HG03196 (cell line): ENCODE measurements around the gene TP73.

Experiments used
- ATAC-seq: cut with Tn5 transposase; IDR thresholded peaks from one replicate; pipeline ENCODE4 v1.9.1; 2021; ENCODE audit not compliant: unreplicated experiment

TP73 gene

DNA sequence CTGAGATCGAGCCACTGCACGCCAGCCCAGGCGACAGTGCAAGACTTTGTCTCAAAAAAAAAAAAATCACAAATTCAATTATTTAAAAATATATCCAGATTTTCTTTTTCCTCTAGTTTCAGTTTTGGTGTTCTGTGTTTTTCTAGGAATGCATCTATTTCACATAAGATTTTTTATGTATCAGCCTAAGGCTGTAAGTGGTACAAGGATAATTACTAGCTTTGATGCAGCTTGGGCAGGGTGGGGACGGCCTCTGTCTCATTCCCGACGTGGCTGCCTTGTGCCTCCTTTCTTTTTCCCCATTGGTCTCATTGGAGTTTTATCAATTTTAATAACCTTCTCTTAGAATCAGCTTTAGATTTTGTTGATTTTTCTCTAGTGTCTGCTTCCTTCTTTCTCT is 106.8 kb downstream of the TP73 start:
- no peak for ATAC-seq

DNA sequence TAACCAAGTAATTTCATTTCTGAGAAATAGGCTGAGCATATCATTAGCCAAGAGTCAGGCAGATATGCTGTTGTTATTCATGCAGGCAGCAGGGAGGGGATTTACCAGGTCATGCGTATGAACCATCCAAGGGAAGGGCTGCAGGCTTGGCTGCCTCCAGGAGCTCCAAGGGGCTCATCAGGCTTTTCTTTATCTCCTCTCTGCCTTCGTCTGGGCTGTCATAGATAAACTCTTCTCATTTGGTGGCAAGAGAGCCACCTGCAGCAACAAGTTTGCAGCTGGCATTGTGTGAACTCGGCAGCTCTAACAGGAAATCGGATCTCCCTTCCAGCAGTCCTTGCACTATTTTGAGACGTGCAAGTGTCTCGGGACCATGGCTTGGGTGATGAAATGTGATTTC is 107.5 kb downstream of the TP73 start:
- ATAC-seq, result no peak

DNA sequence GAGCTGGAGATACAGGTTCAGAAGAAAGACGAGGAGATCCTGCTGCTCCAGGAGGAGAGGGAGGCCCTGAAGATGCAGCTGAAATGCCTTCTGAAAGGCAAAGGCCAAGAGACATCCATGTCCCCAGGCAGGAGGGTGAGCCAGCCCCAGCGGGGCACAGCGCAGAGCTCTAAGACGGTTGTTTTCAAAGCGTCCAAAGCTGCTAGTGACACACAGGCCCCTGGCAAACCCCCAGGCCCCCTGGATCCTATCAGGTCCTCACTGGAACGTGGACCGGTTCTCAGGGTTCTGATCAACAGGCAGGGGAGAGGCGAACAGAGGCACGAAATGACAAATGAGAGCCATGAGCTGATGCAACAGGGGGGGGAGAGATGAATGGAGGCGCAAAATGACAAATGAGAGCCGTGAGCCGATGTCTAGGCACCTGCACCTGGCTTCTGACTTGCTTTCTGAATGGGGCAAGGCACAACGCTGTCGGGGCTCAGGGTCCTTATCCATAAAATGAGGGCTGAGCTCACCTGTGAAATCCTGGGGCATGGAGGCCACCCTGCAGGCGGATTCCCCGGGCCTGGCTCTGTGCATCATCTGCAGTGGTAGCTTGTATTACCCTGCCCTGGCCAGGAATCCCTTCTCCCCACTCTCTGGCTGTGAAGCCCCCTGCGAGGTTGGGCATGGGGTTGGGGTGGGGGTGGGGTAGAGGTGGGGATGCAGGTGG is 109.1 kb downstream of the TP73 start:
- ATAC-seq, result no peak

DNA sequence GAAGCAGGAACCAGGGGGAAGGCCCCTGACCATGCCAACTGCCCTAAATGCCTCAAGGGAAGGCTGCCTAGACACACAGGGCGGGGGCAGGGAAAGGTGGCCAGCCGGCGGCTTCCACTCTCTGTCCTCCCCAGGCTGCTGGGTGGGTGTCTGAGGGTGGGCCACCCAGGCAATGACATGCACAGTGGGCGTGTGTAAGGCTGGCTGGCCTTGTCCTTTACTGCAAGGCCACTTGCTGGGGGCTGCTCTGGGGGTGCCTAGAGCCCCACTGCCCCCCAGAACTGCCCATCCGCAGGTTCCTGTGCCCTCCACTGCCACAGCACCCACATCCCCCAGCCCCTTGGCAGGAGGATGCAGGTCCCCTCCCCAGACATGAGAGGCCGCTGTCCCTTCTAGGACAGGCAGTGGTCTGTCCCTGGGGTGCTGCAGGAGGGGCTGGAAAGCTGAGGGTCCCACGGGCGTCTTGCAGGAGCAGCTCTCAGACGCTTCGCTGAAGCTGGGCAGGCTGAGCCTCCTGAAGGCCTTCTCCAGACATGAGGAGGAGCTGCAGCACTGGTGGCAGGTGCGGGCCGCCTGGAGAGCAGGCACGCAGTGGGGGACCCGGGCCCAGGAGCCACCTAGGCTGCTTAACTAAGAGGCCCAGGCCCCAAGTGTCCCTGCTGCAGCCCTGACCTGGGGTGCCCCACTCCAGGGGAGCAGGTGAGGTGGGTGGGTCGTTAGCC is 110.0 kb downstream of the TP73 start:
- ATAC-seq, result no peak

DNA sequence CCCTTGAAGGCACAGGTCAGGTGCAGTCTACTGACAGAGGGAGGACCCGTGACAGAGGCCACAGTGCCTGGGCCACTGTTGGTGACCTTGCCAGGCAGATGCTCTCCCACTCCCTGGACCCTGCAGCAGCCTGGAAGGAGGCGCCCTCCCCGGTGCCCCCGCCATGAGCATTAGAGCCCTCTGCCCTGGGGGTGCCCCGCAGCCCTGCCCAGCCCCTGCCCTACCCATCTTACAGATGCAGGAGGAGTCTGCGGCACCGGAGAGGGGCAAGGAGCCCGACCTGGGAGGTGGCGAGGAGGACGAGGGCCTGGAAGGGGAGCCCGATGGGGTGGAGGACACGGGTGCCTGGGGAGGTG is 110.5 kb downstream of the TP73 start:
- ATAC-seq, result no peak

DNA sequence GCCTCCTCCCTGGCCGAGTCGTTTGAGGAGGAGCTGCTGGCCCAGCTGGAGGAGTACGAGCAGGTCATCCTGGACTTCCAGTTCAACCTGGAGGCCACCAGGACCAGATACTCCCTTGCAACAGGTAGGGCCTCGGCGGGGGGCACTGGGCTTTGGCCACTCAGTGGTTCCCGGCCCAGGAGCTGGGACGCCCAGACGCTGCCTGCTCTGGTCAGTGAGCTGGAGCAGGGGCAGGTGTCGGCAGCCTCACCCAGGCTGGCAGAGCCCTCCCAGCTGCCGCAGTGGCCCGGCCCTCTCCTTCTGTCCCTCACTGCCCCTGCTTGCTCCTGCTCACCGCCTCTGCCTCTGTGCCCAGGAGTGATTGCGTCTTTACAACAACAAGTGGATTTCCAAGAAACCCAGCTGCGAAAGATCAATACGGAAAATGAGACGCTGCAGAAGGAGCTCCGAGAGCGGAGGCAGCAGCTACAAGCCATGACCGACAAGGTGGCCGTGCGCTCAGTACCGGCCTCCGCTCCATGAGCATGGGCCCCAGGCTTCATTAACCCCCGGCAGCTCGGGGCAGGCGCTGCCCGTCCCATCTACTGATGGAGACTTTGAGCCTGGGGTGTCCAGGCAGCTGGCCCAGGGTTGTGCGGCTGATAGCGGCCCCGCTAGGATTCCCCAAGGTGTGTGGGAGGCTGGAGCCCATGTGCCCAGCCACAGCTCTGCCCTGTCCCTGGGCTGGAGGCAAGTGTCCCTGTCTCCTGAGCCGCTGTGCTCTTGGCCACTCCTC is 111.2 kb downstream of the TP73 start:
- no peak for ATAC-seq

DNA sequence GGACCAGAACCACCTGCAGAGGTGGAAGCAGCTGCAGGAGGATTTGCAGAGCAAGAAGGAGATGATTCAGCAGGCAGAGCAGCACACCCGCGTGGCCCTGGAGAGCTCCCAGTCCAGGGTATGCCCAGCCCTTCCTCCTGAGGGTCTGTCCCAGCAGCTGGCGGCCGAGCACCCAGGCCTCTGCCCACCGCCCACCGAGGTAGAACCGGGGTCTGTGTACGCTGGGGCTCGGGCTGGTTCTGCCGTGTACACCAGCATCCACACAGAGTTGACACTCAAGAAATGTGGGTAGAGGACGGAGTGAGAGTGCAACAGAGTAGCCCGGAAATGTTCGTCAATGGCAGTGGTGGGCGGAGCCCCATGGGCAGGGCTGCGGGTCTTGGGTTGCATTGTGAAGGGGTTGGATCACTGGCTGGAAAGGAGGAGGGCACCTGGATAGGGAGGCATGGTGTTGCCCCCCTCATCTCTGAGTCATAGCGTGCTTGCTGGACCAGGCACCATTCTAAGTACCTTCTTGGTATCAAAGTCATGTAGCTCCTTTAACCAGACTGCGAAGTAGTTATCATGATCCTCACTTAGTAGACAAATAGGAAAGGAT is 115.1 kb downstream of the TP73 start:
- no peak for ATAC-seq

DNA sequence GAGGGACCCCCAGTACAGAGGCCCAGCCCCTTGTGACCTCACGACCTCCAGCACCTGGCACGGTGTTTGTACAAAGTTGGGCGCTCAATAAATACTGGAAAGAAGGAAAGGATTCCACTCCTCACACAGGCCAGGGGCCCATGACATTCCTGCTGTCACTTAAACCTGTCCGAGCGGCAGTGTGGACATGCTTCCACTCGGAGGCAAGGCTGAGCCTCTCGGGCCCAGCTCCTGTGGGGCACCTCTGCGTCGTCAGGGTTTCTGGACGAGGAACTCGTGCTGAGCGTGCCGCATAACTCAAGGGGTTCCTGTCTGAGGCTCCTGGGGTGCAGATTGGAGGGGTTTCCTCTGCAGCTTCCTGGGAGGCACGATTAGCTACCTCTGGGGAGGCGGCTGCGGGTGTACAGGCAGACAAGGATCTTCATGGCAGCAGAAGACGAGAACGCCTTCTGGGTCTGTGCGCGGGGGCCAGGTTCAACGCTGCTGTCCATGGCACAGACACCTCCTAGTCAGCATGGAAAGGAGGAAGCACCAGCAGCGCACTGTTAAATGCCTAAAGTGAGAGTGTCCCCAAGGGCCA is 116.6 kb downstream of the TP73 start:
- no peak for ATAC-seq

DNA sequence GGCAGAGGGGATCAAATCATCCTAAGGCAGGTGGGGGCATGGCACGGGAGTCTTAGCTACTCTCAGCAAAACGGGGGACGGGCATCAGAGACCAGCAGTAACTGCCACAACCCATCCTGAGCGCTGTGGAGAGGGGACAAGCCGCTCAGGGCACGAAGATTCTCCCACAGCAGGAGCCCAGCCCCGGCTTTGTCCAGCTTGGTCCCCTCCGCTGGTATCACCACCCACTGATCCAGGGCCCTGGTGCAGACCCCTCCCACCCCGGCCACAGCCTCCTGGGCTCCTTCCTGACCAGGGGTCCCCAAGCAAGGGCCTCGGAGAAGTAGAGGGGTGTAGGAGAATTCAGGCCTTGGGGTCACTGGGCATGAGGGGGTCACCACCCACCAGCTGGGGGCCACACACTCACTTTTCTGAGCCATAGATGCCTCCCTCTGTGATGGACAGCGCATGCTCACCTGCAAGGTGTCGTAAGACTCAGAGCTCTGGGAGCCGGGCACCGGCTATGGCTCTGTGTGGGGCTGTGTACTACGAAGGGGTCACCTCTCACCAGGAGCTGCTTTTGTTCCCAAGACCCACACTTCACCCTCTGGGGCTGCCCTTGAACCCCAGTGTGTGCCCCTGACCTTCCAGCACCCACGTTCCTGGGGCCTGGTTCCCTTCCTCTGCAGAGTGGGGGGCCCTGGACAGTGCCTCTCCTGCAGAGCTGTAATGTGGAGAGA is 117.9 kb downstream of the TP73 start:
- no peak for ATAC-seq

DNA sequence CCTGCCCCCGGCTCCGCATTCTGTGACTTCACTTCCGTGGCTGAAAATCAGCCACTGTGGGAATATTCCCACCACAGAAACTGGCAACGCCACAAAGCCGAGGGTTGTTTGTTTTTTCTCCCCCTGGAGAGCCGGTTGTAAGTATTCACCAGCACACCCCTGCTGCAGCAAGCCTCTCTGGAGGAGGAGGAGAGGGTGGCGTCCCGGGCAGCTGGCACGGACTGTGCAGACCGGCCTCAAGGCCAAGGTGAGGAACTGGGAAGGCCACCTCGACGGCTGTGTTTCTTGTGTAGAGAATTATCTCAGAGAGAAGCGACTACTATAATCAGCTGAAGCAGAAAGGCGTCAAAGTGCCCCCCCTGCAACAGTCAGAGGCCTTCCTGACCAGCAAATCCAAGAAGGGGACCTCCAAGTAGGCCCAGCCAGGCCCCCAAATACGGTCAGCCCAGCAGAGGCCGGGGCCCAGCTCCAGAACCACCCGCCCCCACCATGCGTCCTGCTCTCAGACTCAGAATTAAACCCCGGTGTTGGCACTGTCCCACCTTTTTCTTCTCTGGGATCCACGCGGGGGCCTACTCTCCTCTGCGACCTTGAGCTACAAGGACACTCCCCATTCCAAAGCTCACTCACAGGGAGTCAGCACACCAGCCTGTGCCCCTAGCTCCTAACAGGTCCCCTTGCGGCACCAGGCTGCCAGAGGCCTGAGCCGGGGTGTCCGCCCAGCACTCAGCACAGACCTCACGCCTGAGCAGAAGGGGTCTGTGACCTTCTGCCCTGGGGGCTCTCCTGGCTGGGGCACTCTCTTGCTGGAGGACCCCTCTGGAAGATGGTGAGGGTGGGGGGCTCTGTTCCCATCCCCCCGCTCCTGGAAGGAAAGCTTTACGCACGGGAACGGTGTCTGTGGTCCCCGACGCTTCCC is 119.1 kb downstream of the TP73 start:
- no peak for ATAC-seq

DNA sequence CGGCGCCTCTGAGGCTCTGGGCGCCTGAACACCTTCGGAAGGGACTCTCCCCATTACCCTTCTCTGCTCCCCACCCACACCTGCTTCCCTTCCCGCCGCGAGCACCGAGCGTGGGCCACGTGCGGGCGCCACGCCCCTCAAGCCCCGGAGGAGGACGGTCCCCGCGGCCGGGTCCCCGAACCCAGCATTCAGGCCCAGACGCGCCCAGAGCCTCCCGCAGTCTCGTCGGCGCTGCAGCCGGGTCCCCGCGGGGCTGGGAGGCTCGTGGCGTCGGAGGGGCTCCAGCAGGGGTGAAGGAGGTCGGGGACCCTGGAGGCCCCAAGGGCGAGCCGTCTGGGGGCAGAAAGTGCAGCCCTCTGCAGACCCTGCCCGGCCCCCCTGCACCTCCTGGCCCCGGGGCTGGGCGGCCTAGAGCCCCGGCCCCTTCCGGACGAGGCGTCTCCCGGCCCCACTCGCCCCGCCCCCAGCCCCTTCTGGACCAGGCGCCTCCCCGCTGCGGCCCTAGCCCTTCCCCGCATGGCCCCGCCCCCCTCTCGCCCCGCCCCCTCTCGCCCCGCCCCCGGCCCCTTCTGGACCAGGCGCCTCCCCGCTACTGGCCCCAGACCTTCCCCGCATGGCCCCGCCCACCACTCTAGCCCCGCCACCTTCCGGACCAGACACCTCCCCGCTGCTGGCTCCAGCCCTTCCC is 119.9 kb downstream of the TP73 start:
- ATAC-seq, result peak; percentile 46

DNA sequence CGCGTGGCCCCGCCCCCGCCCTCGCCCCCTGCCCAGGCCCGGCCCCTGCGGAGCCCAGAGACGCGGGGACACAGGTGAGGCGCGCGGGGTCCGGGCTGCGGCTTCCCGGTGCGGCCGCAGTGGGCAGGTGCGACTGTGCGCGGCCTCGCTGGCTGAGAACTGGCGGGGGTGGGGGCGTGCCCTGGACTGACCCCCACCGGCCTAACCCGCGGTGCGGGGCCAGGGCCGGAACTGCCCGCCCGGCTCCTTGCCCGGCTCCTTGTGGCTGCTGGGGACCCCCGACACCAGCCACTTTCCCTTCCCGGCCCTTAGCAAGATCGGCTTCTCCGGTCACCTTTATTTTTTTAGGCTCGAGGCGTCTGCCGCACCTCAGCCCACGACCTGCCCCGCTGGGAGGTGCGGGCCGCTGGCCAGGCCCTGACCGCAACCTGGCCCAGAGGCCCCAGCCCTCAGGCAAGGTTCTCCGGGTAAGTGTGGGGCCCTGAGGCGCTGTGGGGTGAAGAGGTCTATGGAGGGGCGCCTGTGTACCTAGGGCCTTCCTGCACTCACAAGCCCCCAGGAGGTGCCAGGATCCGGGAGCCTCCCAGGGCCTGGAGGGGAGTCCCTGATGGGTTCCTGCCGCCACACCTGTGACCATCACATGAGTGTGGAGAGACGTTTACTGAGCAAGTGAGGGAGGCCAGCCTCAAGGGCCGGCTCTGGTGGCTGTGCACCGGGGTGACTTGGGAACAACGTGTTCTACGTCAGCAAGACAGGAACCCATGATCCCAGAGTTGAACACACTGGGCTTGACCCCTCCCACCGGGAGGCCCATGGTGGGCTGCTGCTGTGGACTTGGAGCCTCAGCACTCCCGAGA is 120.6 kb downstream of the TP73 start, which contains the start of gene SMIM1:
SMIM1 (plus strand) TSS at position 35 of the 857 bp plus-strand sequence. CDS start 2,625 bp downstream, outside the sequence.
- peak; percentile 24 for ATAC-seq

DNA sequence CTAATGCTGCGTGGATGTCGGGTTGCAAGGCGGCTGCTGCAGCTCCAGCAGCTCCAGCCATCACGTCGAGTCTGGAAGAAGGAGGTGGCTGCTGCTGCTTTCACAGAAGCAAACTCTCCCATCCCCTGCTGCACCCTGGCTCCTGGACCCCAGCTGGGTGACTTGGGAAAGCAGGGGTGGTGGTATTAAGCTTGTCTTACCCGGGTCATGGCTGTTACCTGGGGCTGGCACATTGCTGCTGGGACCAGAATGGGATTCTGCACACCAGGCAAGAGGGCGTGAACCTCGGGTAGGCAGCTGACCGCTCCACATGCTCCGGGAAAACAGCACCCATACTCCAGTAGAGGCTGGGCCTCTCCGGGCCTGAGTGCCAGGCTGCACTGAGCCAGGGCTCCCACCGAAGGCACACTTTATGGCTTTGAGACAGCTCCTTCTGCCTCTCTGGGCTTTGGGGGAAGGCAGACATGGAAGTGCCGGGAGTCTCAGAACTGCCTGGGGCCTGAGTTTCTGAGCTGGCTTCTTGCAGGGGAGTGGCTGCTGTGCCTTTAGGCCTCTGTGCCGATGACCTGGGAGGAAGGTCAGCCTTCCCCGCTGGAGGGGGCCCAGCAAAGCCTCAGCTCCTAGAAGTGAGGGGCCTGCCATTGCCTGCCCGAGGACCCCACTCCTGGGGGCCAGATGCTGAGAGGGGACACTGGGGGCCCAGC is 121.4 kb downstream of the TP73 start:
- ATAC-seq, result no peak

DNA sequence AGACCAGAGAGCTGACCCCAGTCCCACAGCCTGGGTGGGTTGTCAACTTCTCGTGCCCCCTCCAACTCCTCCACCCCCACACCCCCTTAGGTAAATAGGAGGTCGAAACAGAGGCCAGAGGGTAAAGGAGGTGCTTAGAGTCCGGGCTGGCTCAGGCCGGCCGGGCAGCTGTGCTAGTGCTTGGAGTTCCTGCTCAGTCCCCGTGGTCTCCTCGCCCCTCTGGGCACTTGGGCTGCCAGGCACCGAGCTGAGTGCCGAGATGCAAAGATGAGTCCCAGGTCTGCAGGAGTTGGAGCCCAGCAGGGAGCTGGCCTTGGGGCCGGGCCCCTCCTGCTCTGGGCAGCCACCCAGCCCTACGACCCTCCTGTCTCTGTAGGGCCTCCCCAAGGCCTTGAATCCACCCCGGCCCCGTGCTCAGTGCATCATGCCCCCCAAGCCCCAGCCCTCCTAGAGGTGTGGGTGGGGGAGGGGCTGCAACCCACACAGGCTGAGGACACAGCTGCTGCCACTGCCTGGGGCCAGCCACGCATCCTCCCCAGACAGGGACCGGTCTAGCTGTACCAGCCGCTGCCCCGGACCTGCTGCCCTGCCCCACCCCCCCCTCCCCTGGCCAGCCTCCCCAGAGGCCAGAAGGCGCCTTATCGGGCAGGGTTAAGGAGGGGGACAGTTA is 122.1 kb downstream of the TP73 start:
- no peak for ATAC-seq

DNA sequence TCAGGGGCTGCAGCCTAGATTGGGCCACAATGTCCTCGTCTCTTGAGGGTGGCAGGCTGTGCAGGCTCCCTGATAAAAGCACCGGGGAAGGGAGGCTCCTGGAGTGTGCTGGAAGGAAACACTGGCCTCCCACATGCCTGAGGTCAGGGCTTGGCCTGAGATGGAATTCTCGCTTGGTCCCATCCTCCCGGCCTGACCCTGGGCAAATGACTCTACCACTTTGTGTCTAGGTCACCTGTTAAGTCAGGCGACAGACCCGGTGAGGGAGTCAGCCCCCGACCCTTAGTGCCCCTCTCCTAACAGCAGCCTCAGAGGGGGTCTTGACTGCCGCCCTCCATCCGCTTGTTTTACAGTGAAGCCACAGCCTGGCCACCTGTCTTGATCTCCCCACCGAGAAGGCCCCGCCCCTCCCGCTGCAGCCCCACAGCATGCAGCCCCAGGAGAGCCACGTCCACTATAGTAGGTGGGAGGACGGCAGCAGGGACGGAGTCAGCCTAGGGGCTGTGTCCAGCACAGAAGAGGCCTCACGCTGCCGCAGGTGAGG is 122.7 kb downstream of the TP73 start:
- no peak for ATAC-seq

DNA sequence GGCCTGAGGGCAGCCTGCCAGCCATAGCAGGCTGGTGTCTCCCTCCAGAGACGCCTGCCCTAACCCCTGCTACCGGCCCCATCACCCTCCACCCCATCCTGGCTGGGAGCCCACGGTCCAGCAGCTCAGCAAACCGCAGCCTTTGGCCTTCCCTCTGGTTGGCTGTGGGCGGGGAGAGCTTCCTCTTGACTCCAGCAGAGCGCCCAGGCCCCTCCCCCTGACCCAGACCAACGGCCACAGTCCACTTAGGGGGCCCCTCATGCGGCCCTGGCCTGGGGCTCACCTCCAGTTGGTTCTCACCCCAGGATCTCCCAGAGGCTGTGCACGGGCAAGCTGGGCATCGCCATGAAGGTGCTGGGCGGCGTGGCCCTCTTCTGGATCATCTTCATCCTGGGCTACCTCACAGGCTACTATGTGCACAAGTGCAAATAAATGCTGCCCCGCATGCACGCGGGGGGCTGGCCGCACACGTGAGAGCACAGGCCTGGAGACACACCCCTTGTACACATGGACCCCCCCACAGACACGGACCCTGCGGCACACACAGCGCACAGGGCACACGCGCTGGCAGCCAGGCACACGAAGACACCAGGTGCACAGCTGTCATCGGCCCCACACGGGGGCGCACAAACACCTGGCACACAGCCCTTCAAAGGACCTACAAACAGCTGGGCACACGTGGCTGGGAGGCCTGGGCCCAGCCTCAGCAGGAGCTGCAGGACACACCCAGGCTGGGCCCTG is 123.3 kb downstream of the TP73 start:
- no peak for ATAC-seq
